H1 (cell line): ENCODE data around the gene LBR.

Source experiments
- SP4 ChIP-seq: IDR thresholded peaks from 2 replicates; pipeline ENCODE4 v1.6.1; 2012; ENCODE audit warnings: low read length, inconsistent platforms
- TF ChIP-seq, protein P1 (sequence below), 3 experiments: IDR thresholded peaks; 1 replicate in 2 of 3; 2 replicates in 1 of 3; pipeline versions ENCODE4 v1.5.1 to v1.6.1; 2011; ENCODE audit warnings: low read length in 3 of 3, mild to moderate bottlenecking in 3 of 3, inconsistent platforms in 2 of 3, low read depth in 1 of 3, moderate library complexity in 1 of 3; ENCODE audit not compliant: insufficient read depth in 1 of 3; ENCODE audit errors: control extremely low read depth in 1 of 3

DNA sequence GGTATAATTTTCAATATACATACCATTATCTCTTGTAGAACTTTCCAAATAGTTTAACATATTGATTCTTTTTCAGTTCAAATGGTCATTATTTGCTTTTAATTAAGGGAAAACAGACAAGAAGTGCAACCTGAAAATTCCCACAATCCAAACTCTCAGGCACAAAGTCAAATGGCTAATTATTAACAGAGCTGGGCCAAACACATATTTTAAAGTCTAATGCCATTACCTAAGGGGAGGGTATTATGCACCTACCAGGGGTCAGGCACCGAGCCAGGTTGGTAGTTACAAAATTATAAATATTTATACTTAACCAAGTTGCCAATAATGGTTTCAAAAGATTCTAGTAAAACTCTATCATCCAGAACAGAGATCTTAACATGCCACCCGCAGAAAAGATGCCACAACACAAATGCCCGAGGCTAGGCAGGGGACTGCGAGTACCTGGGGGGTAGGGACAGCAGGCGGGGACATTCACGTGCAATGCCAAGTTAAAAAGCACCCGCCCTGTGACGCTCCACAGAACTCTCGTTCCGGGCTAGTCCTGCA is 15.0 kb downstream of the LBR start:
- TF ChIP-seq, protein P1, sequence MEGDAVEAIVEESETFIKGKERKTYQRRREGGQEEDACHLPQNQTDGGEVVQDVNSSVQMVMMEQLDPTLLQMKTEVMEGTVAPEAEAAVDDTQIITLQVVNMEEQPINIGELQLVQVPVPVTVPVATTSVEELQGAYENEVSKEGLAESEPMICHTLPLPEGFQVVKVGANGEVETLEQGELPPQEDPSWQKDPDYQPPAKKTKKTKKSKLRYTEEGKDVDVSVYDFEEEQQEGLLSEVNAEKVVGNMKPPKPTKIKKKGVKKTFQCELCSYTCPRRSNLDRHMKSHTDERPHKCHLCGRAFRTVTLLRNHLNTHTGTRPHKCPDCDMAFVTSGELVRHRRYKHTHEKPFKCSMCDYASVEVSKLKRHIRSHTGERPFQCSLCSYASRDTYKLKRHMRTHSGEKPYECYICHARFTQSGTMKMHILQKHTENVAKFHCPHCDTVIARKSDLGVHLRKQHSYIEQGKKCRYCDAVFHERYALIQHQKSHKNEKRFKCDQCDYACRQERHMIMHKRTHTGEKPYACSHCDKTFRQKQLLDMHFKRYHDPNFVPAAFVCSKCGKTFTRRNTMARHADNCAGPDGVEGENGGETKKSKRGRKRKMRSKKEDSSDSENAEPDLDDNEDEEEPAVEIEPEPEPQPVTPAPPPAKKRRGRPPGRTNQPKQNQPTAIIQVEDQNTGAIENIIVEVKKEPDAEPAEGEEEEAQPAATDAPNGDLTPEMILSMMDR (IDR thresholded peaks at IDR 0.05; ENCODE audit: control extremely low read depth in 1 of 3, insufficient read depth in 1 of 3, low read depth in 1 of 3, low read length in 3 of 3), result no peak
- no peak for TF ChIP-seq SP4
